A172 (cell line): ENCODE measurements around the gene DAGLA. TPM values are rescaled to one million over a fixed set of nuclear protein-coding genes. Genes with fewer than 3 reads are reported as not detected.
A peak's percentile ranks its signal among the peaks of the same experiment; 100 is the strongest.
"Not testable (repeated sequence)": the region's sequence is repeated elsewhere in the genome, so short reads cannot be mapped to it uniquely, and the experiment has no call there.

Source experiments
- DNase-seq: peaks from one replicate; pipeline ENCODE4 v3.0.0-alpha.2; 2015; ENCODE audit warnings: low spot score
- total RNA-seq: library from RNA; depleted of rRNA; stranded (reverse); fragments of >200 nt; shearing (Covaris generic); gene quantifications from 2 replicates; pipeline ENCODE4 v1.2.3, GENCODE V29; 2014; rRNA removed

DAGLA gene
- total RNA-seq = 0.09 and 1.2 TPM in 2 replicates

- DNase-seq = no peak
Observed at GRCh38 chr11:61679893-61680621, at the start of gene DAGLA. TSS of gene DAGLA (plus strand) at chr11:61680391. CDS start at chr11:61720156, 39,765 bp downstream.

GRCh38 chr11:61632096-61632495, 48.1 kb upstream of the DAGLA start:
- no peak for DNase-seq

GRCh38 chr11:61635304-61635703, 44.9 kb upstream of the DAGLA start:
- DNase-seq = no peak

GRCh38 chr11:61635787-61636186, 44.4 kb upstream of the DAGLA start:
- DNase-seq = no peak

GRCh38 chr11:61636676-61637075, 43.5 kb upstream of the DAGLA start:
- DNase-seq = no peak

GRCh38 chr11:61637277-61637676, 42.9 kb upstream of the DAGLA start:
- DNase-seq = no peak

- no peak for DNase-seq
Observed at GRCh38 chr11:61639816-61640443, 40.3 kb upstream of the DAGLA start.

- DNase-seq = no peak
Observed at GRCh38 chr11:61642162-61642561, 38.0 kb upstream of the DAGLA start.

- no peak for DNase-seq
Observed at GRCh38 chr11:61645179-61645868, 34.9 kb upstream of the DAGLA start.

GRCh38 chr11:61647529-61647928, 32.7 kb upstream of the DAGLA start:
- no peak for DNase-seq

GRCh38 chr11:61650781-61651571, 29.2 kb upstream of the DAGLA start:
- DNase-seq = no peak

GRCh38 chr11:61652135-61652534, 28.1 kb upstream of the DAGLA start:
- DNase-seq = no peak

GRCh38 chr11:61654397-61654829, 25.8 kb upstream of the DAGLA start:
- no peak for DNase-seq

GRCh38 chr11:61655266-61656159, 24.7 kb upstream of the DAGLA start:
- not testable (repeated sequence) for DNase-seq

GRCh38 chr11:61656347-61657077, 23.7 kb upstream of the DAGLA start:
- no peak for DNase-seq

- DNase-seq = peak; percentile 56
Observed at GRCh38 chr11:61657566-61658290, 22.5 kb upstream of the DAGLA start.

- no peak for DNase-seq
Observed at GRCh38 chr11:61659413-61660196, 20.6 kb upstream of the DAGLA start.

GRCh38 chr11:61660997-61661396, 19.2 kb upstream of the DAGLA start:
- not testable (repeated sequence) for DNase-seq
